Sigmoid colon (tissue), 7 donors: ENCODE measurements around the gene MKNK1. TPM values are rescaled to one million over a fixed set of nuclear protein-coding genes. Genes with fewer than 3 reads are reported as not detected.
A peak's percentile ranks its signal among the peaks of the same experiment; 100 is the strongest.

ENCODE experiments used
- DNase-seq: peaks from one replicate; pipeline ENCODE4 v3.0.0-alpha.2; 2019
- H3K27ac ChIP-seq, 4 donors: fragments of 200-600 bp; sonication (generic); one replicate each; pipeline ENCODE4 v1.5.1; 2016 to 2019; ENCODE audit warnings: mild to moderate bottlenecking in 1 of 4
- H3K27me3 ChIP-seq, 3 donors: fragments of 200-600 bp; sonication (generic); one replicate each; pipeline ENCODE4 v1.5.1; 2019; ENCODE audit warnings: mild to moderate bottlenecking in 1 of 3
- H3K36me3 ChIP-seq, 4 donors: fragments of 200-600 bp; sonication (generic); one replicate each; pipeline ENCODE4 v1.5.1; 2016 to 2019
- H3K4me1 ChIP-seq, 4 donors: fragments of 200-600 bp; sonication (generic); one replicate each; pipeline ENCODE4 v1.5.1; 2017 to 2019
- H3K4me3 ChIP-seq, 4 donors: fragments of 200-600 bp; sonication (generic); one replicate each; pipeline ENCODE4 v1.5.1; 2017 to 2019; ENCODE audit warnings: mild to moderate bottlenecking in 2 of 4, moderate library complexity in 1 of 4
- H3K9me3 ChIP-seq, 4 donors: fragments of 200-600 bp in 3 of 4; sonication (generic) in 3 of 4; one replicate each; pipeline versions ENCODE4 v1.5.1 to v1.6.1; 2013 to 2019
- EP300 ChIP-seq, 4 donors: sonication (generic); formaldehyde crosslinking; IDR thresholded peaks; one replicate each; pipeline ENCODE4 v1.6.1; 2017; ENCODE audit warnings: antibody characterized with exemption in 4 of 4
- POLR2A ChIP-seq, 2 donors: fragments of 450-650 bp; IDR thresholded peaks; one replicate each; pipeline ENCODE4 v1.6.1; 2016; ENCODE audit warnings: antibody characterized with exemption in 2 of 2, mild to moderate bottlenecking in 2 of 2, moderate library complexity in 2 of 2
- POLR2AphosphoS5 ChIP-seq, 4 donors: sonication (generic); formaldehyde crosslinking; IDR thresholded peaks; one replicate each; pipeline ENCODE4 v1.6.1; 2017; ENCODE audit warnings: antibody characterized with exemption in 4 of 4
- WGBS, 2 donors: extraction: QIAGEN DNeasy Blood & Tissue Kit; methylation state at CpG; one replicate each; pipeline ENCODE4 v1.1.7; 2013; 5-methylcytosine and 5-hydroxymethylcytosine counted together
- intact Hi-C: fragments of 100-400 bp; cut with DNase I; formaldehyde crosslinking; loops from one replicate; pipeline ENCODE4 v1.15.1; 2023
- polyA plus RNA-seq, 3 donors: library from polyadenylated mRNA; stranded (reverse); fragments of 200-250 nt; gene quantifications; one replicate each; pipeline ENCODE4 v1.2.3, GENCODE V29; 2013
- total RNA-seq, 4 donors: library from RNA; depleted of rRNA; stranded (reverse); fragments of >200 nt; gene quantifications; one replicate each; pipeline ENCODE4 v1.1.0, GENCODE V29; 2016
- TF ChIP-seq, protein P1 (sequence below), 4 experiments: fragments of 450-650 bp in 3 of 4; fragments of 200-600 bp in 1 of 4; IDR thresholded peaks; one replicate each; pipeline ENCODE4 v1.5.1; 2016 to 2019; ENCODE audit warnings: antibody characterized with exemption in 4 of 4, mild to moderate bottlenecking in 3 of 4, moderate library complexity in 2 of 4
- donor health status: healthy with polysubstance abuse.
- donor health status: Bipolar disorder and iron deficiency.
- donor health status: healthy.

Gene MKNK1
- total and polyA plus RNA-seq, 7 donors, result 15.0 to 54.3 (median 32.1) TPM

DNA sequence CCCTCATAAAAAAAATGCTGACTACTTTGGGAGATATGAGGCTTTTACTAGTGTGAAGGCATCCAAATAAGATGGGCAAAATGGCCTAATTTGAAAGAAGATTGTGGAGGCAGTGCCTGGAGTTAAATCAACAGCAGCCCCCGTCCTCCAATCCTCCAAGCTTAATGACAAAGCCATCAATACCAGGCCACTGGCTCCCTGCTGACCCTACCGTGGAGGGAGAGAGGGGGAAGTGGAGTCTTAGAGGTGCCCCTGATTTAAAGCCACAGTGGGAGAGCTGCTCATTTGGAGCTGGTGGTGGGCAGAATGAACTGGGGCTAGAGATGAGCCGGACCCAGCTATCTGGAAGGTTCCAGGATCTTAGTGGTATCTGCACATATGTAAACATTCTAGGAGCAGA, 28.3 kb downstream of the MKNK1 start:
- intact Hi-C loops, result no loop called here
- peaks cover 5 to 64% (median 23%) of the 10 kb centered on the region in 4 donors for H3K36me3 ChIP-seq
- TF ChIP-seq POLR2A (IDR thresholded peaks at IDR 0.05) (no peak), POLR2AphosphoS5 (IDR thresholded peaks at IDR 0.05) (no peak), EP300 (IDR thresholded peaks at IDR 0.05) (no peak)
- TF ChIP-seq, protein P1, sequence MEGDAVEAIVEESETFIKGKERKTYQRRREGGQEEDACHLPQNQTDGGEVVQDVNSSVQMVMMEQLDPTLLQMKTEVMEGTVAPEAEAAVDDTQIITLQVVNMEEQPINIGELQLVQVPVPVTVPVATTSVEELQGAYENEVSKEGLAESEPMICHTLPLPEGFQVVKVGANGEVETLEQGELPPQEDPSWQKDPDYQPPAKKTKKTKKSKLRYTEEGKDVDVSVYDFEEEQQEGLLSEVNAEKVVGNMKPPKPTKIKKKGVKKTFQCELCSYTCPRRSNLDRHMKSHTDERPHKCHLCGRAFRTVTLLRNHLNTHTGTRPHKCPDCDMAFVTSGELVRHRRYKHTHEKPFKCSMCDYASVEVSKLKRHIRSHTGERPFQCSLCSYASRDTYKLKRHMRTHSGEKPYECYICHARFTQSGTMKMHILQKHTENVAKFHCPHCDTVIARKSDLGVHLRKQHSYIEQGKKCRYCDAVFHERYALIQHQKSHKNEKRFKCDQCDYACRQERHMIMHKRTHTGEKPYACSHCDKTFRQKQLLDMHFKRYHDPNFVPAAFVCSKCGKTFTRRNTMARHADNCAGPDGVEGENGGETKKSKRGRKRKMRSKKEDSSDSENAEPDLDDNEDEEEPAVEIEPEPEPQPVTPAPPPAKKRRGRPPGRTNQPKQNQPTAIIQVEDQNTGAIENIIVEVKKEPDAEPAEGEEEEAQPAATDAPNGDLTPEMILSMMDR (IDR thresholded peaks at IDR 0.05), result no peak
- DNase-seq, result no peak
- peaks cover 0 to 11% (median 3%) of the 10 kb centered on the region in 4 donors for H3K4me1 ChIP-seq
- H3K9me3 ChIP-seq, result no peaks in the 10 kb centered on the region
- H3K27me3 ChIP-seq, result no peaks in the 10 kb centered on the region
- H3K27ac ChIP-seq, result no peak overlapping the region
- no peak overlapping the region for H3K4me3 ChIP-seq
- WGBS, 2 donors, result 80 to 92% methylated on average over 3 of the region's 3 CpGs

DNA sequence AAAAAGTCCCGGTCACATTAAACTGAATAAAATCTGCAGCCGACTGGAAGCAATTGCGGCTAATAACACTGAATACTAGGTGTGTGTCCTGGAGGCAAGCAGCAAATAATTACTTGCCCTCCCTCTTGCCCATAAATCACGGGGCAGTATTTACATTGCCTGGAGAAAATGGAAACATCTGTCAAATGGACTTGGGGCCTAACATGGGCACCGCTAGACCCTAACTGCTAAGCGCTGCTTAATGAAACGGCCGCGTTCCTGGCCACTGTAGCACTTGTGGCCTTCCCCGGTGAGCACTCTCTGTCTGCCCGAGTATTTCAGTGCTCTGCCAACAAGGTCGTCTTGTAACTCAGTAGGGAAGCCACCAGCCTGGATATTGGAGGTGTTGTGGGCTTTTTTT, 28.8 kb downstream of the MKNK1 start:
- H3K27me3 ChIP-seq, result no peaks in the 10 kb centered on the region
- no peaks in the 10 kb centered on the region for H3K9me3 ChIP-seq
- no peak overlapping the region for H3K4me3 ChIP-seq
- H3K4me1 ChIP-seq, result peaks cover 0 to 14% (median 4%) of the 10 kb centered on the region in 4 donors
- no peak overlapping the region for H3K27ac ChIP-seq
- WGBS, 2 donors, result 84 to 89% methylated on average over 12 of the region's 12 CpGs
- TF ChIP-seq EP300 (IDR thresholded peaks at IDR 0.05) (no peak), POLR2AphosphoS5 (IDR thresholded peaks at IDR 0.05) (no peak), POLR2A (IDR thresholded peaks at IDR 0.05) (no peak)
- TF ChIP-seq, protein P1 (IDR thresholded peaks at IDR 0.05), result no peak
- no peak for DNase-seq
- intact Hi-C loops, result no loop called here
- peaks cover 5 to 60% (median 22%) of the 10 kb centered on the region in 4 donors for H3K36me3 ChIP-seq

DNA sequence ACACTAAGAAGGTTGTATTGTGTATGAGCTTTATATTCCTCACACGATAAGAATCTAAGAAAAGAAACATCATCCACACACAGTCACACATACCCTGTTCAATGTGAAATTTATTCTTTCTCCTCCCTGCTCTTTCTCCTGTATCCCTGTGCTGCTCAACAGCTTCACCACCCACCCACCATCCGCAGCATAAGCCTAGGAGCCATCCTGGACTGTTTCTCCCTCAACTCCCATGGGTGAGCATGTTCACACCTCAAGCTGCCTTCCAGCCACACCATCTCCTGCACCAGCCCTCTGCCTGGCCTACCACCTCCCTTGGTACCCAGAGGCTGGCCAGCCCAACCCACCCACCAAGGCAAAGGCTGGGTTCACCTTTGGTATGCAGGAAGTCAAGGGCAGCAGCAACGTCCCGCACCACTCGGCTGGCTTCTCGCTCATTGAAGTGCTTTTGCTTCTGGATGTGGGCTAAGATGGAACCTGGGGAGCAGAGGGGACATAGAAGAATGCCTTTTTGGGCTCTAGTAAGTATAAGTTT, 32.3 kb downstream of the MKNK1 start:
- Histone ChIP-seq H3K27ac (no peak overlapping the region), H3K4me3 (no peak overlapping the region), H3K36me3 (peaks cover 6 to 44% (median 17%) of the 10 kb centered on the region in 4 donors), H3K4me1 (peaks cover 0 to 30% (median 17%) of the 10 kb centered on the region in 4 donors), H3K9me3 (no peaks in the 10 kb centered on the region), H3K27me3 (no peaks in the 10 kb centered on the region)
- WGBS, 2 donors, result 95 to 98% methylated on average over 6 of the region's 6 CpGs
- DNase-seq, result peak; percentile 45
- TF ChIP-seq, protein P1 (IDR thresholded peaks at IDR 0.05), result no peak
- no peak for TF ChIP-seq POLR2AphosphoS5 (IDR thresholded peaks at IDR 0.05)
- TF ChIP-seq EP300 (IDR thresholded peaks at IDR 0.05), result no peak
- TF ChIP-seq POLR2A (IDR thresholded peaks at IDR 0.05), result no peak
- intact Hi-C loops, result no loop called here

DNA sequence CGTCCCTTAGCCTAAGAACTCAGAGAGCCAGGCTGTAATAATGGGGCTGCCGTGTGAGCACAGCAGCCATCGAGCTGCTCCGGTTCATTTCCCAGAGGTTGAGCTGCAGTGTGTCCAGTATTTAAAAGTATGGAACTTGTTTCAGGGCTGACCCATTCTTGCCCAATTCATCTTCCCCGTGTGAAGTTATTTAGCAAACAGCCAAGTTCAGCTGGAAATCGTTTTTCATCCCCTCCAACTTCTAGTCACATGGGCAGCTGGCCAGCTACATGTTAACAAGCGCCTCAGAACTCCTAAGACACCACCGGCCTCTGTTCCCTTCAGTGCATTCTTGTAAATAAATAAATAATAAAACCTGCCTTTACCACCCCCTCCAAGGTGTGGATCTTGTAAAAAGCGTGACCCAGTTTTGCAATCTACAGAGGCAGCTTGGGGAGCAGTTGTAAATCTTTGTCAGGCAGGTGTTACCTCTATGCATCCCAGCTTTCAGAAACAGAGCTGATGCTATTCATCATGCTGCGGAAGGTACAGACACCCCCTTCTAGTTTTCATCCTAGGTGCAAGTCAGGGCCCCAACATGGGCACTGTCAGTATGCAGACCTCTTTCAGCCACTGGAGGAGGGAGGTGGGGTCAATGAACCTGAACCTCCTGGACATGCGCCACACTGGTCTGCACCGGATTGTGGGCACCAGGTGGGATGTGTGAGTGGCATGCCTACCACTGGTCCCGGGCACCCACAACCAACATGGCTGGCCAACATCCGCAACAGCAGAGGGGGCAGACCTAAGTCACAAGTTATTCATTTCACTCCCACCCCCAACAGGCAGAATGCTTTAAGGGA, 34.0 kb downstream of the MKNK1 start:
- H3K4me3 ChIP-seq, result no peak overlapping the region
- H3K27me3 ChIP-seq, result no peaks in the 10 kb centered on the region
- TF ChIP-seq EP300 (IDR thresholded peaks at IDR 0.05), result no peak
- no peak for TF ChIP-seq POLR2A (IDR thresholded peaks at IDR 0.05)
- TF ChIP-seq, protein P1 (IDR thresholded peaks at IDR 0.05), result no peak
- TF ChIP-seq POLR2AphosphoS5 (IDR thresholded peaks at IDR 0.05), result no peak
- 38 to 73% methylated on average over 14 of the region's 14 CpGs for whole genome bisulfite sequencing, 2 donors
- peaks cover 0 to 19% (median 14%) of the 10 kb centered on the region in 4 donors for H3K4me1 ChIP-seq
- DNase-seq, result peak; percentile 73
- intact Hi-C loops, result no loop called here
- H3K9me3 ChIP-seq, result no peaks in the 10 kb centered on the region
- H3K27ac ChIP-seq, result peak overlapping the region in 3 of 4 donors; percentile 24 to 60 (median 33)
- H3K36me3 ChIP-seq, result peaks cover 6 to 51% (median 16%) of the 10 kb centered on the region in 4 donors
